NCI-H1105 treated with DMSO at 0.1 percent for 48 hours (cell line): Measurements from ENCODE around the gene SPIRE1.
"Not testable (repeated sequence)": the region's sequence is repeated elsewhere in the genome, so short reads cannot be mapped to it uniquely, and the experiment has no call there.

ENCODE experiments used
- DNase-seq: peaks from one replicate; lab custom pipeline; 2025; lab: John Stamatoyannopoulos, UW

The SPIRE1 gene

GRCh38 chr18:12485479-12486105 is 172.3 kb downstream of the SPIRE1 start:
- no peak for DNase-seq

DNA sequence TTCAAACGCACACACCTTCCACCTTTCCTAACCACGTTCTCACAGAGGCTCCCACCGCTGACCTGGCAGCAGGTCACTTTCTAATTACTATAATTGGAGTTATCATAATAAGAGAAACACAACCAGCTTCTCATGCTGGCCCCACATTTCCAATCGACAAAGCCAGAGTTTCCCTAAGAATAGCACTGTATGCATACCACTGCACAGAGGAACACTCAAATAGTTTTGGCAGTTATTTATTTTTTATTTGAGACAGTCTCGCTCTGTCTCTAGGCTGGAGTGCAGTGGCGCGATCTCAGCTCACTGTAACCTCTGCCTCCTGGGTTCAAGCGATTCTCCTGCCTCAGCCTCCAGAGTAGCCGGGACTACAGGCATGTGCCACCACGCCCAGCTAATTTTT is 176.0 kb downstream of the SPIRE1 start:
- DNase-seq = not testable (repeated sequence)

DNA sequence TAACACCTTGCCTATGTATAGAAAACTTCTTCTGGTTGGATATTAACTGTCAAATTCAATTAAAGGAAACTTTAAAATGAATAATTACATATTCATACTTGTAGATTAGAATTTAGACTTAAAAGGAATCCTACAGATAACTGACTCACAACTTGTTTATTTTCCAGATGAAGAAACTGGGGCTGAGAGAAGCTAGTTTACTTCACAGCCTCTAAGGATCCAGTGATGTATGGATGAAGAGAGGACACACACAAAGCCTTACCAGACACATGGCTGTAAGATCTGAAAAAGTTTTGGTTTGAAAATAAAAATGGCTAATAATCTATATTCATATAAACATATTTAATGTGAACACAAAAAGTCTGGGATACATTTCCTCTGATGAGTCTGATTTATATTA is 177.9 kb downstream of the SPIRE1 start:
- no peak for DNase-seq

- DNase-seq = no peak
Measured at GRCh38 chr18:12479536-12479935, 178.4 kb downstream of the SPIRE1 start.

DNA sequence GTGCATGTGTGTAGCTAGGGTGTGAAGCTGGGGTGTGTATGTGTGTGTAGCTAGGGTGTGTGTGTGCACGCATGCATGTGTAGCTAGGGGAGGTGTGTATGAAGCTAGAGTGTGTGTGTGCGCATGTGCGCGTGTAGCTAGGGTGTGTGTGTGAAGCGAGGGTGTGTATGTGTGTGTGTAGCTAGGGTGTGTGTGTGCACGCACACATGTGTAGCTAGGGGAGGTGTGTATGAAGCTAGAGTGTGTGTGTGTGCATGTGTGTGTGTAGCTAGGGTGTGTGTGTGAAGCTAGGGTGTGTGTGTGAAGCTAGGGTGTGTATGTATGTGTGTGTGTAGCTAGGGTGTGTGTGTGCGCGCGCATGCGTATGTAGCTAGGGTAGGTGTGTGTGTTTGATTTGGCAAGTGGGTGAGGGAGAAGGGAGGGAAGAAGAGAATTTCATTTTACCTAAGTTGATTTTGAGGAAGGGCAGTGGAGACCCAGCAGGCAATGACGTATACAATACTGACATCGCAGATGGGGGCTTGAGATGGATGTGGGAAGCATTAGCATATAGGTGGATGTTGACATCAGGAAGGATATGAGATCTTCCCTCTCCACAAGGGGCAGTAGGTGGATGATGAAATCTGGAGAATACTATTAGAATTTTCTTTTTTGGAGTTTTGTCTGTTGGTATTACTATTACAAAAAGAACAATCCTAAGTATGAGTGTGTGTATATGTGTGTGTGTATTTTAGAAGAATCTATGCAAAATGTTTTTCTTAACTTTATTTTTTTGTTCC is 179.4 kb downstream of the SPIRE1 start:
- DNase-seq = no peak

DNA sequence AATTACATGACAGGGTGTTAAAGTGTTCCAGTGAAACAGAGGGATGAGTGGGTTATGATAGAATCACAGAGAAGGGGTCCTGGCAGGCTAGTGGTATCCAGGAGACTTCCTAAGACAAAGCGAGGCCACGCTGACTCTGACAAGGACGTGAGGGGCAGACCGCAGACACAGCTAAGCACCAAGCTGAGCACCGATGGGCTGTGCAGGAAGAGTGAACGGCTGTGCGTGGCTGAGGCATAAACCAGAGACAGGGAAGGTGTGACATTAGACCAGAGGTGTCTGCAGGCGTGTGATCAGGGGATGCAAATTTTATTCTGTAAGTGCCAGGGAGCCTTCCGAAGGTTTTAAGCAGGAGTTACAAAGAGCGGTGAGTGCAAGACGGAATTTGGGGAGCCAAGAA is 180.3 kb downstream of the SPIRE1 start:
- no peak for DNase-seq

DNA sequence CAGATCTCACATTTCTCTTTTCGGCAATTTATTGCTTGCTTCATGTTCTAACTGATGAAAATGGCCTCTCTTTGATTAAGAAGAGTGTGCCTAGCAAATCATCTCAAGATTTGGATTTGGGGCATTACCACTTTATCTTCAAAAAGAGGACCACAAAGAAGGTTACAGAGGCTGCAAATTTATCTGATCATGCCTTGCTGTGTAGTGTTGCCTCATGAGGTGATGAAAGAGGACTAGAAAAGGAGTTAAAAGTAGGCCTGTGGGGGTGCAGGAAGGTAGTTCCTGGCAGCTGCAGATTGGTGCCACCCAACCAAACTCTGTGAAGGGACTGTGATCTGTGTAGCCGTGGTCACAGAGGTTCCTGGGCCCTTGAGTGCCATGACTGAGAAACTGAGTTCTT is 181.0 kb downstream of the SPIRE1 start:
- DNase-seq = no peak

GRCh38 chr18:12474876-12475275 is 183.0 kb downstream of the SPIRE1 start:
- no peak for DNase-seq

GRCh38 chr18:12474146-12474545 is 183.8 kb downstream of the SPIRE1 start:
- DNase-seq = no peak

DNA sequence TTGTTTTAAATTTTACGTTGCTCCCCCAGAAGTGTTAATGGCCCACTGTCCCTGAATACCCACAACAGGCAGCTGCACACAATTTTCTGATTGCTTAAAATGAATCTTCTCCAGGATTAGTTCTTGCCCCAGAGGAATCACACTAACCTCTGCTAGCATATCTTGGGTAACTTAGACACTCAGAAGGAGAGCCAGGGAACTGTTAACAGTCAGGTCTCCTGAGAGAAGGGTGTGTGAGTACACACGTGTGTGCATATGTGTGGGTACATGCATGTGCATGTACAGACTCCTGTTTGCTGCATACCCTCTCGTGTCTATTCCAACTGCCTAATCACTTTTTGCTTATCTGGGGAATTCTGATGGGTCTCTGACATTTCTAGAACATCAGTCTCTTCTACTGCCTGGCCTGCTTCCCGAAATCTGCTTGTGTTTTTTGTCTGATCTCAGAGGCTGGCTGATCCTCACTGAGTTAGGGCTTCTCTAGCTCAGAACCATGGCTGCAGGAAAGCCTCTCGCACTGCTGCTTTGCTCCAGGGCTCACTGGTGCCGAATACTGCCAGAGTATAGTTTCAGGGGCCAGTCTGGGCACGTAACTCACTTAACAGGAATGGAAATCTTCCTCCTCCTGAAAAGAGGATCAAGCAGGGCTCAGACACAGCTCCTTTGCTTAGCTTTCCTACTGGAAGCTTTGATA is 187.4 kb downstream of the SPIRE1 start:
- DNase-seq = peak; percentile 40

DNA sequence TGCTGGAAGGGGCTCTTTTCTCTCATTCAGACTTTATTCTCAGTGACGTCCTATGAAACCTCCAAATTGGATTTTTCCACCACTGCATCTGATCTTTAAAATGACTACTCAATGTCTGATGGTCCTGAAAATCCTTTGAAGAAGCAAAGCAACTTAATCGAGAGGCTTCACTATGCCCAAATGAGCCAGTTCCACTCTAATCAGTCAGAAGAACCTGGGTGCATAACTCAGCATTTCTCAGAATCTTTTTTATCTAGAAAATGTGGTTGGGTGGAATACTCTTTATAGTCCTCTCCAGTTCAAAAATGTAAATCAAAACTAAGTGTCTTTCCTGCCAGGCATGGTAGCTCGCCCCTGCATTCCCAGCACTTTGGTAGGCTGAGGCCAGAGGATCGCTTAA is 189.5 kb downstream of the SPIRE1 start:
- no peak for DNase-seq

DNA sequence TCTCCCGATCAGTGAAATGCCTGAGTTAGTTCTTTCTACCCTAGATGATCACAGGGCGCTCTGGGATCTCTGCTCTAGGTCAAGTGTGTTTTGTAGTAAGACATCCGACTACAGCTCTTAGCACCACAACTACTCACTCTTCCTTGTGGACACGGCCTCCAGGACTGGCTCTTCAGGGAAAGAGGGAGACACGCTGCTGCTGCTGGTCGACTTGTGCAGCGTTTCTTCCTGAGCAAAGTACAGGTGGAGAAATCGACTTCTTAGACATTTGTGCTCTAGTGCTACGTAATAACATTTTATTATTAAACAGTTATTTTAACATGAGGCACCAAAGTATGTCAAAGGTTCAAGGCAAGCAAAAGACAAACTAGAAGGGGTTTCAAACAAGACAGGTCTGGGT is 193.2 kb downstream of the SPIRE1 start:
- DNase-seq = no peak

DNA sequence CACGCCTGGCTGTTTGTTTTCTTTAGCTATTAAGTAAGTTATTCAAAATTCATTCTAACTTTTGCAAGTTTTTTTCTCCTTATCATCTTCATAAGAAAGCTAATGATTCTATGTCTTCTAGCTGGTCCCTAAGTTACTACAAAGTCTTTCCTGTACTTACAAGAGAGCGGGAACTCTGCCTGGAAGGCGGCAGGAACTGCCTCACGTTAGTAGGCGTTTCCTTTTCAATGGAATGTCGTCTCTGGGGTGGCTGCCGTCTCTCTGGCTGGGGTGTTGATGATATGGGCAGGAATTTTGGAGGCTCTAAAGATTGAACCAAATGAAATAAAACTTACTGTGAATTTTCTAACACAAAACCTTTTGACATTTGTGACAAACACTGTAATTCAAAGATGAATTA is 194.7 kb downstream of the SPIRE1 start:
- DNase-seq = no peak

DNA sequence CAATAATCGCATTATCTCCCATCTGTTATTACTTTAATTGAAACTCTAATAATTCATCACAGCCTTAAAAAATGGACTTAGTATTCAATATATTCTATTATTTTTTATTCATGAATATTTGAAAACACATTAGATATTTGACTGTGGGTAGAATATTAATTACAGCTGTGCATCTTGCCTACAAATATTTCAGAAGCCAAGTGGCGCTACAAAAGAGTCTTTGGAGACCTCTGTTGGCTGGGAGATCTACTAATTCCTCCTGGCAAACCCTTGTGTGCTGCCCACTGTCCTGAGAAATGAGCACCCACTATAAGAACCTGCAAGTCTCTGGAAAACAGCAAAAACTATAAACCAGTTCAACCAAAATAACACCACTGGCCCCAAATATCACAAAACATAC is 195.7 kb downstream of the SPIRE1 start:
- no peak for DNase-seq

- no peak for DNase-seq
Measured at GRCh38 chr18:12461326-12461725, 196.6 kb downstream of the SPIRE1 start.

- no peak for DNase-seq
Measured at GRCh38 chr18:12460874-12461273, 197.0 kb downstream of the SPIRE1 start.

GRCh38 chr18:12458771-12459170 is 199.1 kb downstream of the SPIRE1 start:
- DNase-seq = no peak

DNA sequence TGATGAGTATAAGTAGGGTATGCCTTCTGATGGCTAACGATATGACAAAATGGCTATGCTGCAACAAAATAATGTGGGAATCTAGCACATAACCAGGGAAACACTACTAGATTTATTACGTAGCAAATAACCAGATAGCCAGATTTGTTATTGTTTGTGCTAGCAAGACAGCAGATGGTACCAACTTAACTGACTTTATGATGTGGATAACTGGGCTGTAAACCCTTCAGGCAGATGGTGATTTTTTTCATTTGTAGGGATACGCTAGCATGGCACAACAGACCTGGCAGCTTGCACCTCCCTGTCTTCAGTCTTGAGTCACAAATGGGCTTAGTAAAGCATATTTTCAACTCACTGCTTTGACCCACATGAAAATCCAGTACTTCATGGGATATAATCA is 201.5 kb downstream of the SPIRE1 start:
- no peak for DNase-seq

DNA sequence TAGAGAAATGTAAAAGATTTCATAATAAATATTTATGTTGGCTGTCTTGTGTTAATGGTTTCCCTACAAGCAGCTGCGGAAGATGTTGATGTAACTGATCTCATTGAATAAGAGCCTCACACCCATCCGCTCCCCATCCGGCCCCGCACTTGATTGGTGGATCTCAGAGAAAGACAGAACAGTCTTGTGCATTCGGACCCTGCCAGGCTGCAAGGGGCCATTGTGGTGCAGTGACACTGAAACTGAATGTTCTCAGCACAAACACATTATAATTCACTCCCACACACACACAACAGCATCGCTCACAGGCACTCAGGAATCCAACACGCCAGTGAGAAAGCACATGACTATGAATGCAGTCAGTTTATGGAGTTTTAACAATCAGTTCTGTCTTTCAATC is 202.4 kb downstream of the SPIRE1 start:
- no peak for DNase-seq

GRCh38 chr18:12452784-12453183 is 205.1 kb downstream of the SPIRE1 start:
- no peak for DNase-seq

DNA sequence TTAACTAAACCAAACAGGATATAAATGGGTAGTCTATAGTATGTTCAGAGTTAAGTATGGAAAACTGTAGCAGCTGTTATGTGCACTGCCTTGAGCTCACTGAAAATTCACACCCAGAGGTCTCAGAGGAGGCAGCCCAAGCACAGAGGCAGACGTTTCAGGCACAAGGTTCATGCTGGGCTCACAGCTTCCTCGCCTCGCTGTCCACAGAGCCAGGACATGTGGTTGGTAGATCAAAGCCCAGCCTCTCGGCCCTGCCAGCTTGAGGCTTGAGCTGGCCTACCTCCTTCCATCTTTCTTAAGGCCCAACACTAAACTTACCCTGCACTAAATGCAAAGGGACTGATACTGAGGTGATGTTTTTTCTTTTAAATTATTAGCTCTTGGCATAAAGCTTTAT is 206.5 kb downstream of the SPIRE1 start:
- DNase-seq = no peak

GRCh38 chr18:12449051-12449785 is 208.7 kb downstream of the SPIRE1 start:
- DNase-seq = no peak

DNA sequence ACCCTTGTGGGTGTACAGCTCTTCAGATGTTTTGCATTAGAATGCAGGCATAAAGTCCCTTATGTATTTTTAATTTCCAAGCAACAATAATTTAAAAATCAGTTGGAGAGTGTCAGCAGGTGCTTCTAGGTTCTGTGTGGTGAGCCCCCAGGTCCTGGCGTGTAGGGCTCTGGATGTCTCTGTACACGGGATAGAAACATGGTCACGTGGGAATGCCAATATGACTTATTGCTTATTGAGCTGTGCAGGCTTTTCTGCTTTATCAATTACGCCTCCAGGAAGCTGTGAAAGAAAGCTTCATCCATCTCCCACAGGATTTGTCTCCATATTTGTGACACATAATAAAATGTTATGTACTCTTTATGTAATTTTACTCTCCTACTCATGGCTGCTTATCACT is 212.4 kb downstream of the SPIRE1 start:
- no peak for DNase-seq
